Peyer's patch (tissue), 4 donors: ENCODE data around the gene AP3D1. TPM values are rescaled to one million over a fixed set of nuclear protein-coding genes. Genes with fewer than 3 reads are reported as not detected.

ENCODE experiments used
- DNase-seq, 3 donors: peaks; one replicate each; pipeline ENCODE4 v3.0.0-alpha.2; 2017 to 2019
- H3K27ac ChIP-seq, 4 donors: fragments of 200-600 bp; sonication (generic); one replicate each; pipeline ENCODE4 v1.5.1; 2016 to 2019
- H3K27me3 ChIP-seq, 2 donors: fragments of 200-600 bp; sonication (generic); one replicate each; pipeline ENCODE4 v1.5.1; 2019
- H3K36me3 ChIP-seq, 3 donors: fragments of 200-600 bp; sonication (generic); one replicate each; pipeline ENCODE4 v1.5.1; 2016 to 2019
- H3K4me1 ChIP-seq, 4 donors: fragments of 200-600 bp; sonication (generic); one replicate each; pipeline ENCODE4 v1.5.1; 2016 to 2019
- H3K4me3 ChIP-seq, 4 donors: fragments of 200-600 bp; sonication (generic); 1 replicate in 3 of 4; 2 replicates in 1 of 4; pipeline ENCODE4 v1.5.1; 2016 to 2019; ENCODE audit warnings: mild to moderate bottlenecking in 1 of 4
- H3K9me3 ChIP-seq, 4 donors: fragments of 200-600 bp; sonication (generic); one replicate each; pipeline ENCODE4 v1.5.1; 2016 to 2019; ENCODE audit warnings: mild to moderate bottlenecking in 1 of 4
- CTCF ChIP-seq, 6 experiments: fragments of 450-650 bp in 4 of 6; fragments of 200-600 bp in 2 of 6; sonication (generic) in 1 of 6; IDR thresholded peaks; one replicate each; pipeline ENCODE4 v1.5.1; 2017 to 2019; ENCODE audit warnings: antibody characterized with exemption in 6 of 6, mild to moderate bottlenecking in 3 of 6, moderate library complexity in 1 of 6
- POLR2A ChIP-seq, 2 donors: fragments of 450-650 bp; IDR thresholded peaks; one replicate each; pipeline ENCODE4 v1.5.1; 2017; ENCODE audit warnings: antibody characterized with exemption in 2 of 2, mild to moderate bottlenecking in 2 of 2, moderate library complexity in 2 of 2
- total RNA-seq, 4 donors: library from RNA; depleted of rRNA; stranded (reverse); fragments of >200 nt; gene quantifications; one replicate each; pipeline ENCODE4 v1.1.0, GENCODE V29; 2016

Gene AP3D1
- total RNA-seq, 4 donors from 2014 or later: 104 to 136 (median 122) TPM

DNA sequence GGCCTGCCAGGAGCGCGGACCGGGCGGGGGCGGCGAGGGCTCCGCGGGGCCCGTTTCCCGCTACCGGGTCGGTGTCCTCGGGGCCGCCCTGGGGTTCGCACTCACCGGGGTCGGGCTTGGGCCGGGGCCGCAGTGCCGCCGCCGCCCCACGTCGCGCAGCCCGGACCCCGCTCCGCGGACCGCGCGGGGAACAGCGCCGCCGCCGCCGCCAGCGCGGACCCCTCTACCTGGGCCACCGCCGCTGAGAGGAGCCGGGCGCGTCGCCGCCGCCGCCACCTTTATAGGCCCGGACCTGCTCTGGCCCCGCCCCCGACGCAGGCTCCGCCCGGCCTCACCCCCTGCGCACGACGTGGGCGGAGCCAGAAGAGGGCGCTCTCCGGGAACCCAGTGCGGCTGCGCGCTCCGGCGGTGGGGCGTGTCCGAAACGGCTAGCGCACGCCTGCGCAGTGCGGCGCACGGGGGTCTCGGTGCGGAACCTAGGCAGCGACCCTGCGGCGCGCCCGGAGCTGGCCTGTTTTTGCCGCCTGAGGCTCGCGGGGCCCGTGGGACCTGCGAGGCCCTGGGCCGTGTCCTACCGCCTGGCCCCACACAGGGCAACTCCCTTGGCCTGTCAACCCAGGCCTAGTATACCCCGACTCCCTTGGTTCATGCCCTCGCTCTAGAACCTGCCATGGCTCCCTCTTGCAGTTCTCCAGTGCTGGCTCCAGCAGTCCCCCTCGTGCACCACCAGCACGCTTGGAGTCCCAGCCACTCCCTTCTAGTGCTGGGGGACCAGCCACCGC is 100.2 kb downstream of the AP3D1 start, which contains the start of gene MKNK2:
Gene MKNK2 (minus strand): TSS at position 254 of the 782 bp plus-strand sequence. CDS start 393 bp downstream, outside the sequence.
- Histone ChIP-seq H3K36me3 (peaks cover 0 to 6% (median 0%) of the 10 kb centered on the region in 3 donors), H3K9me3 (no peaks in the 10 kb centered on the region), H3K4me3 (peak within 1 kb of the TSS; percentile 85 to 100 (median 98)), H3K4me1 (peaks cover 8 to 74% (median 60%) of the 10 kb centered on the region in 4 donors), H3K27ac (peak within 1 kb of the TSS; percentile 98 to 99 (median 99)), H3K27me3 (no peaks in the 10 kb centered on the region)
- TF ChIP-seq CTCF (IDR thresholded peaks at IDR 0.05): peak; percentile 53 to 77 (median 66)
- peak; percentile 95 to 100 for TF ChIP-seq POLR2A (IDR thresholded peaks at IDR 0.05)
- peak; percentile 95 to 97 (median 96) for DNase-seq

Other genes starting within 250 kb of the AP3D1 start
- 10 to 100 TPM; 18.2 to 33.3 (median 23.8) TPM for gene ADAT3, start 246.2 kb downstream of the AP3D1 start, total RNA-seq
- gene SCAMP4, start 246.2 kb downstream of the AP3D1 start, total RNA-seq: 10 to 100 TPM; 45.4 to 62.6 (median 57.0) TPM
- 100 to 1,000 TPM in 2 of 4 donors, 10 to 100 TPM in 2; 54.5 to 250 (median 103) TPM for gene CSNK1G2, start 210.4 kb downstream of the AP3D1 start, total RNA-seq
- 100 to 1,000 TPM in 1 of 4 donors, 10 to 100 TPM in 3; 57.8 to 114 (median 76.0) TPM for gene BTBD2, start 135.9 kb downstream of the AP3D1 start, total RNA-seq
- gene MKNK2, start 100.3 kb downstream of the AP3D1 start, total RNA-seq: 100 to 1,000 TPM; 119 to 253 (median 192) TPM
- 10 to 100 TPM; 32.6 to 55.3 (median 35.1) TPM for gene MOB3A, start 55.2 kb downstream of the AP3D1 start, total RNA-seq
- gene IZUMO4, start 54.7 kb downstream of the AP3D1 start, total RNA-seq: 1 to 10 TPM; 1.3 to 9.9 (median 3.8) TPM
- gene DOT1L, start 12.4 kb upstream of the AP3D1 start, total RNA-seq: 100 to 1,000 TPM in 1 of 4 donors, 10 to 100 TPM in 3; 67.8 to 167 (median 74.0) TPM
- 100 to 1,000 TPM; 156 to 298 (median 227) TPM for gene PLEKHJ1, start 84.8 kb upstream of the AP3D1 start, total RNA-seq
- gene SF3A2, start 85.3 kb upstream of the AP3D1 start, total RNA-seq: 100 to 1,000 TPM in 1 of 4 donors, 10 to 100 TPM in 3; 38.7 to 133 (median 72.3) TPM
- 1 to 10 TPM in 2 of 4 donors, under 1 TPM in 1, not detected in 1; 0.95 to 4.7 (median 1.6) TPM for gene AMH, start 97.8 kb upstream of the AP3D1 start, total RNA-seq
- gene JSRP1, start 104.9 kb upstream of the AP3D1 start, total RNA-seq: not detected
- gene PEAK3, start 130.6 kb upstream of the AP3D1 start, total RNA-seq: 1 to 10 TPM; 1.2 to 5.8 (median 2.6) TPM
- 1 to 10 TPM in 1 of 4 donors, under 1 TPM in 1, not detected in 2; 0.54 to 5.0 TPM for gene LINGO3, start 156.6 kb upstream of the AP3D1 start, total RNA-seq
- 100 to 1,000 TPM in 2 of 4 donors, 10 to 100 TPM in 2; 59.8 to 152 (median 109) TPM for gene LSM7, start 177.0 kb upstream of the AP3D1 start, total RNA-seq
- gene SPPL2B, start 177.1 kb upstream of the AP3D1 start, total RNA-seq: 100 to 1,000 TPM; 196 to 448 (median 270) TPM
- gene TMPRSS9, start 208.7 kb upstream of the AP3D1 start, total RNA-seq: 1 to 10 TPM in 1 of 4 donors, under 1 TPM in 2, not detected in 1; 0.54 to 2.5 (median 0.85) TPM